Iris pigment epithelial cell (primary cell): ENCODE measurements around the gene C8A.

Source experiments
- DNase-seq: peaks from one replicate; pipeline ENCODE4 v3.0.0-alpha.2; 2011; ENCODE audit warnings: low read depth

C8A gene

GRCh38 chr1:56894014-56894413 is 39.4 kb downstream of the C8A start:
- DNase-seq, result no peak

- DNase-seq, result peak; percentile 28
Measured at GRCh38 chr1:56897150-56898004, 42.8 kb downstream of the C8A start.

- no peak for DNase-seq
Measured at GRCh38 chr1:56898005-56898373, 43.4 kb downstream of the C8A start.

GRCh38 chr1:56898879-56899278 is 44.3 kb downstream of the C8A start:
- DNase-seq, result no peak

GRCh38 chr1:56901716-56902115 is 47.1 kb downstream of the C8A start:
- DNase-seq, result peak; percentile 66

- DNase-seq, result no peak
Measured at GRCh38 chr1:56903778-56904177, 49.2 kb downstream of the C8A start.

GRCh38 chr1:56904663-56905397 is 50.2 kb downstream of the C8A start:
- DNase-seq, result no peak

- DNase-seq, result no peak
Measured at GRCh38 chr1:56905667-56906066, 51.1 kb downstream of the C8A start.

GRCh38 chr1:56908619-56909221 is 54.1 kb downstream of the C8A start:
- peak; percentile 61 for DNase-seq

GRCh38 chr1:56910441-56910985 is 55.9 kb downstream of the C8A start:
- DNase-seq, result no peak

GRCh38 chr1:56911098-56911938 is 56.7 kb downstream of the C8A start:
- peak; percentile 56 for DNase-seq

- DNase-seq, result no peak
Measured at GRCh38 chr1:56912325-56912724, 57.7 kb downstream of the C8A start.

GRCh38 chr1:56915960-56916359 is 61.4 kb downstream of the C8A start:
- no peak for DNase-seq

- DNase-seq, result no peak
Measured at GRCh38 chr1:56916630-56917029, 62.0 kb downstream of the C8A start.

- DNase-seq, result no peak
Measured at GRCh38 chr1:56917356-56917755, 62.8 kb downstream of the C8A start.

GRCh38 chr1:56920591-56921001 is 66.0 kb downstream of the C8A start:
- no peak for DNase-seq

GRCh38 chr1:56921479-56921878 is 66.9 kb downstream of the C8A start:
- DNase-seq, result no peak

GRCh38 chr1:56922070-56922469 is 67.5 kb downstream of the C8A start:
- DNase-seq, result no peak

- no peak for DNase-seq
Measured at GRCh38 chr1:56922507-56922906, 67.9 kb downstream of the C8A start.

- no peak for DNase-seq
Measured at GRCh38 chr1:56923201-56923600, 68.6 kb downstream of the C8A start.

- no peak for DNase-seq
Measured at GRCh38 chr1:56924116-56924515, 69.5 kb downstream of the C8A start.

- DNase-seq, result no peak
Measured at GRCh38 chr1:56925193-56925592, 70.6 kb downstream of the C8A start.
